Glomerular visceral epithelial cell (primary cell): Measurements from ENCODE around the gene CTIF.
"Not testable (repeated sequence)": the region's sequence is repeated elsewhere in the genome, so short reads cannot be mapped to it uniquely, and the experiment has no call there.

ENCODE experiments used
- DNase-seq: peaks from one replicate; pipeline ENCODE4 v3.0.0-alpha.2; 2016; ENCODE audit errors: extremely low spot score

The CTIF gene

GRCh38 chr18:48801728-48802542 lies 263.1 kb downstream of the CTIF start:
- no peak for DNase-seq

GRCh38 chr18:48802543-48803290 lies 263.9 kb downstream of the CTIF start:
- DNase-seq = no peak

- DNase-seq = no peak
Observed at GRCh38 chr18:48803518-48803917, 264.7 kb downstream of the CTIF start.

GRCh38 chr18:48803951-48804855 lies 265.4 kb downstream of the CTIF start:
- no peak for DNase-seq

GRCh38 chr18:48804856-48805610 lies 266.2 kb downstream of the CTIF start:
- DNase-seq = no peak

- DNase-seq = no peak
Observed at GRCh38 chr18:48805826-48806535, 267.1 kb downstream of the CTIF start.

- no peak for DNase-seq
Observed at GRCh38 chr18:48806551-48807261, 267.9 kb downstream of the CTIF start.

- DNase-seq = no peak
Observed at GRCh38 chr18:48808476-48808875, 269.6 kb downstream of the CTIF start.

GRCh38 chr18:48809365-48809764 lies 270.5 kb downstream of the CTIF start:
- no peak for DNase-seq

- DNase-seq = no peak
Observed at GRCh38 chr18:48810805-48811204, 272.0 kb downstream of the CTIF start.

- no peak for DNase-seq
Observed at GRCh38 chr18:48811401-48811800, 272.6 kb downstream of the CTIF start.

- not testable (repeated sequence) for DNase-seq
Observed at GRCh38 chr18:48811977-48812451, 273.2 kb downstream of the CTIF start.

- no peak for DNase-seq
Observed at GRCh38 chr18:48813321-48813720, 274.5 kb downstream of the CTIF start.

- DNase-seq = no peak
Observed at GRCh38 chr18:48813833-48814489, 275.1 kb downstream of the CTIF start.

- DNase-seq = no peak
Observed at GRCh38 chr18:48814490-48815178, 275.8 kb downstream of the CTIF start.

GRCh38 chr18:48815179-48815515 lies 276.3 kb downstream of the CTIF start:
- DNase-seq = no peak

- no peak for DNase-seq
Observed at GRCh38 chr18:48815581-48816324, 276.9 kb downstream of the CTIF start.

GRCh38 chr18:48816554-48816953 lies 277.7 kb downstream of the CTIF start:
- no peak for DNase-seq
